ENCODE data around the gene CCNL2. TPM values are rescaled to one million over a fixed set of nuclear protein-coding genes. Genes with fewer than 3 reads are reported as not detected.

The CCNL2 gene
- total RNA-seq, 3 donors from 2014 or later: 123 to 172 (median 151) TPM

DNA sequence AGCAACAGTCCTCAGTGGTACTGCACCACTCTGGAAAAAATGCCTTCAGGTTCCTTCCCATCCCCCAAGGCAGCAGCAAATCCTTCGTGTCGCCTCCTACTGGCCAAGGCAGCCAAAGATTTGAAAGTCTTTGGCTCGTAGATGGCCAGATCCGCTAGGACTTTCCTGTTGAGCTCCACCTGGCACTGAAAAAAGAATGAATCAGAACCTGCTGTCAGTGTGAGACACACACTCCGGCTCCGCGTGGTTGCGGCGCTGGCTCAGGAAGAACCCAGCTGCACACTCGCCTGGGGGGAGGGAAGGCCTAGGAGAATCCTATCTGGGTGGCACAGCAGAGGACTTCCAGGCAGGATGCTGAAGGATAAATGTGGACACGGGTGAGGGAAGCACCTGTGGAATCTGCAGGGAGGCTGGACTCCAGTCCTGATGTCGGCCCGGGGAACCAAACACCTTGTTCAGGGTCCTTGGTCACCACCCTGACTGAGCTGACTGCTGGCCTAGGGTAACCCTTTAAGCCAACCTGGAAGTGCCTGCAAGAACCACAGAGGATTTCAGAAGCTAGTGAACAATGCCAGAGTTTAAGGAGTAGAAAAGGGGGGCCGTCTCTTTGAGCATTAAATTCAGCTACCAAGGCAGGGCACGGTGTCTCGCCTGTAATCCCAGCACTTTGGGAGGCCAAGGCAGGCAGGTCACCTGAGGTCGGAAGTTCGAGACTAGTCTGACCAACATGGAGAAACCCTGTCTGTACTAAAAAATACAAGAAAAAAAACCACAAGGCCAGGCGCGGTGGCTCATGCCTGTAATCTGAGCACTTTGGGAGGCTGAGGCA, 3.2 kb upstream of the CCNL2 start:
- TF ChIP-seq, protein P1, sequence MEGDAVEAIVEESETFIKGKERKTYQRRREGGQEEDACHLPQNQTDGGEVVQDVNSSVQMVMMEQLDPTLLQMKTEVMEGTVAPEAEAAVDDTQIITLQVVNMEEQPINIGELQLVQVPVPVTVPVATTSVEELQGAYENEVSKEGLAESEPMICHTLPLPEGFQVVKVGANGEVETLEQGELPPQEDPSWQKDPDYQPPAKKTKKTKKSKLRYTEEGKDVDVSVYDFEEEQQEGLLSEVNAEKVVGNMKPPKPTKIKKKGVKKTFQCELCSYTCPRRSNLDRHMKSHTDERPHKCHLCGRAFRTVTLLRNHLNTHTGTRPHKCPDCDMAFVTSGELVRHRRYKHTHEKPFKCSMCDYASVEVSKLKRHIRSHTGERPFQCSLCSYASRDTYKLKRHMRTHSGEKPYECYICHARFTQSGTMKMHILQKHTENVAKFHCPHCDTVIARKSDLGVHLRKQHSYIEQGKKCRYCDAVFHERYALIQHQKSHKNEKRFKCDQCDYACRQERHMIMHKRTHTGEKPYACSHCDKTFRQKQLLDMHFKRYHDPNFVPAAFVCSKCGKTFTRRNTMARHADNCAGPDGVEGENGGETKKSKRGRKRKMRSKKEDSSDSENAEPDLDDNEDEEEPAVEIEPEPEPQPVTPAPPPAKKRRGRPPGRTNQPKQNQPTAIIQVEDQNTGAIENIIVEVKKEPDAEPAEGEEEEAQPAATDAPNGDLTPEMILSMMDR (IDR thresholded peaks at IDR 0.05): peak; percentile 13
- no peaks in the 10 kb centered on the region for H3K36me3 ChIP-seq (ENCODE audit: low read depth)
- DNase-seq: peak in 2 of 3 donors; percentile 50 to 54
- H3K4me1 ChIP-seq (ENCODE audit: low read depth): peaks cover 27% of the 10 kb centered on the region
- H3K4me3 ChIP-seq: no peak overlapping the region
- no peak for ATAC-seq
- H3K9me3 ChIP-seq: no peaks in the 10 kb centered on the region
- intact Hi-C loops (cut with DNase I, micrococcal nuclease): no loop called here

DNA sequence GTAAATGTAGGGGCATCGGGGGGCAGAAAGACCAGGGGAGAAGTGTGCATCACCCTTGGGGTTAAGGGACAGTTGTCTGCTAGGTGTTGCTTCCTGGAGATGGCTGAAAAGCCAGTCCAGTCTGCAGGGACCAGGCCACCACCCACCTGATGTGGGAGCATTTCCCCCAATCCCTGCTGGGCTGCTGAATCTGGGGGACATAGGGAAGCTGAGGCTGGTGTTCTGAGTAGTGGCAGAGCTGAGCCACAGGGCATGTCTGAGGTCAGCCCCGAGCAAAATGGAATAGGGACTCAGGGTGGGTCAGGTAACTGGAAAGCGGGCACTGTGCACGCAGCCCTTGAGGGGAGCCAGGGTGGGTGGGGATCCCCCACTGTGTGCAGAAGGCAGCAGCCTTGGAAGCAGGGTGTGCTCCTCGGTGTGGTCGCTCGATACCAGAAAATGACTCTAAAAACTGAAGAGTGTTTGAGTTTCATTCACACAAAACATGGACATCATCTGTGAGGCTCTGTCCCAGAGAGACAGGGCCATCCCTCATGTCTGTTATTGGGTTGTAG, 2.4 kb upstream of the CCNL2 start:
- H3K36me3 ChIP-seq (ENCODE audit: low read depth): no peaks in the 10 kb centered on the region
- TF ChIP-seq, protein P1 (IDR thresholded peaks at IDR 0.05): no peak
- intact Hi-C loops (cut with DNase I, micrococcal nuclease): no loop called here

GRCh38 chr1:1400576-1401456, 1.7 kb upstream of the CCNL2 start:
- Histone ChIP-seq H3K4me3 (no peak overlapping the region), H3K9me3 (no peaks in the 10 kb centered on the region), H3K36me3 (ENCODE audit: low read depth) (no peaks in the 10 kb centered on the region), H3K4me1 (ENCODE audit: low read depth) (peaks cover 21% of the 10 kb centered on the region)
- intact Hi-C loops (cut with DNase I, micrococcal nuclease): no loop called here
- ATAC-seq (no peak), DNase-seq (no peak)
- TF ChIP-seq, protein P1 (IDR thresholded peaks at IDR 0.05): no peak

More for the DNA sequence above, 2.4 kb upstream of the CCNL2 start:
- H3K9me3 ChIP-seq: no peaks in the 10 kb centered on the region
- H3K4me1 ChIP-seq (ENCODE audit: low read depth): peaks cover 27% of the 10 kb centered on the region
- no peak overlapping the region for H3K4me3 ChIP-seq
- DNase-seq (no peak), ATAC-seq (no peak)

DNA sequence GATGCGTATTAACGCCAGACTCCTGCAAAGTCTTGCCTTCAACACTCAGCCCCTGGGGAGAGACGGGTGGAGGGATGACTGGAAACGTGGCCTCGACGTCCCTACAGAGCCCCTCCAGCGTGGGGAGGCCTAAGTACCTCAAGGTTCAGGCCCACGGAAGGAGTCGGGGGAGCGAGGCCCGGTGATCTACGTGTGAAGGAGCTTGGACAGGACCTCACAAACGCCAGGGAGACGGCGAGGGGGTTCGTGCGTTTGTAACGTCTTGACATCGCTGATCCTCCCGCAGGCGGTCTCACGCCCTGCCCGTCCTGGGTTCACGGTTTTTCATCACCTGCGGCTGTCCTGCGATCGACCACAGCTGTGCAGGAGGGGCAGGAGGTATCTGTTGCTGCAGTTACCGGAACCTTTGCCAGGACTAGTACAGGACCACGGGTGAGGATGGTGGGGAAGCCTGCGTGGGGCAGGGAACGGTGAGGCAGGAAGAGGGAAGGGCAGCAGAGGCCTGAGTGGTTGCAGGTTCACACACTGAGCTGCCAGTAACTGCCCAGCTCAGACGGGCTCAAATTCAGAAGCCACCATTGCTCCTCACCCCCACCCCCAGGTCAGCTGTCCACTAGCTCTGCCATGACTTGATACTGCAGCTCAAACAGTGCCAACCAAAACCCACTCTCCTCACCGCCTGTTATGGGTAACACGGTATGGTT, 889 bp upstream of the CCNL2 start:
- TF ChIP-seq, protein P1 (IDR thresholded peaks at IDR 0.05): no peak
- Histone ChIP-seq H3K4me1 (ENCODE audit: low read depth) (peaks cover 17% of the 10 kb centered on the region), H3K9me3 (no peaks in the 10 kb centered on the region), H3K36me3 (ENCODE audit: low read depth) (peaks cover 2% of the 10 kb centered on the region), H3K4me3 (peak overlapping the region; percentile 94)
- peak in 2 of 3 donors; percentile 31 to 51 for DNase-seq
- ATAC-seq: peak; percentile 12
- intact Hi-C loops (cut with DNase I, micrococcal nuclease): no loop called here

GRCh38 chr1:1398677-1399186, 403 bp downstream of the CCNL2 start:
- ATAC-seq (peak; percentile 3), DNase-seq (no peak)
- peaks cover 17% of the 10 kb centered on the region for H3K4me1 ChIP-seq (ENCODE audit: low read depth)
- intact Hi-C loops (cut with DNase I, micrococcal nuclease): no loop called here
- peaks cover 4% of the 10 kb centered on the region for H3K36me3 ChIP-seq (ENCODE audit: low read depth)
- H3K4me3 ChIP-seq: peak overlapping the region; percentile 94
- TF ChIP-seq, protein P1 (IDR thresholded peaks at IDR 0.05): no peak
- H3K9me3 ChIP-seq: no peaks in the 10 kb centered on the region

Data from mucosa of descending colon (tissue), 3 donors.